Measurements from ENCODE around the gene SDHAF4.

DNA sequence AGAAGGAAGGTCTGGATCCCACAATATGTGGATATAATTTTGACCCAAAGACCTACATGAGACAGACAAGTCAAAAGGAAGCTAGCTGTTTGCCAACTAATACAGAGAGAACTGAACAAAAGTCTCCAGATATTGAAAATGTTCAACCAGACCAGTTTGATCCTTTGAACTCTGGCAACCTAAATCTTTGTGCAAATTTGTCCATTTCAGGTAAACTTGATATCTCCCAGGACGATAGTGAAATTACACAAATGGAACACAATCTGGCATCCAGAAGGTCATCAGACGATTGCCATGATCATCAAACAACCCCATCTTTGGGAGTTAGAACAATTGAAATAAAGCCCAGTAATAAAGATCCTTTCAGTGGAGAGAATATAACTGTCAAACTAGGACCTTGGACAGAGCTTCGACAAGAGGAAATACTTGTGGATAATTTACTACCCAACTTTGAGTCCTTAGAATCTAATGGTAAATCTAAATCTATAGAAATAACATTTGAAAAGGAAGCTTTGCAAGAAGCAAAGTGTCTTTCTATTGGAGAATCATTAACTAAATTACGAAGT, 41.9 kb upstream of the SDHAF4 start:
- no peak for TF ChIP-seq EZH2 (IDR thresholded peaks at IDR 0.05; ENCODE audit: low read length, missing control alignments)
- TF ChIP-seq, protein P1, sequence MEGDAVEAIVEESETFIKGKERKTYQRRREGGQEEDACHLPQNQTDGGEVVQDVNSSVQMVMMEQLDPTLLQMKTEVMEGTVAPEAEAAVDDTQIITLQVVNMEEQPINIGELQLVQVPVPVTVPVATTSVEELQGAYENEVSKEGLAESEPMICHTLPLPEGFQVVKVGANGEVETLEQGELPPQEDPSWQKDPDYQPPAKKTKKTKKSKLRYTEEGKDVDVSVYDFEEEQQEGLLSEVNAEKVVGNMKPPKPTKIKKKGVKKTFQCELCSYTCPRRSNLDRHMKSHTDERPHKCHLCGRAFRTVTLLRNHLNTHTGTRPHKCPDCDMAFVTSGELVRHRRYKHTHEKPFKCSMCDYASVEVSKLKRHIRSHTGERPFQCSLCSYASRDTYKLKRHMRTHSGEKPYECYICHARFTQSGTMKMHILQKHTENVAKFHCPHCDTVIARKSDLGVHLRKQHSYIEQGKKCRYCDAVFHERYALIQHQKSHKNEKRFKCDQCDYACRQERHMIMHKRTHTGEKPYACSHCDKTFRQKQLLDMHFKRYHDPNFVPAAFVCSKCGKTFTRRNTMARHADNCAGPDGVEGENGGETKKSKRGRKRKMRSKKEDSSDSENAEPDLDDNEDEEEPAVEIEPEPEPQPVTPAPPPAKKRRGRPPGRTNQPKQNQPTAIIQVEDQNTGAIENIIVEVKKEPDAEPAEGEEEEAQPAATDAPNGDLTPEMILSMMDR (conservative IDR thresholded peaks at IDR 0.05 in 1 of 2, IDR thresholded peaks at IDR 0.05 in 1 of 2; ENCODE audit: low read depth in 1 of 2, low read length in 2 of 2), result no peak
